ENCODE results near the gene RCE1. TPM values are rescaled to one million over a fixed set of nuclear protein-coding genes. Genes with fewer than 3 reads are reported as not detected.
A peak's percentile ranks its signal among the peaks of the same experiment; 100 is the strongest.

Gene RCE1
- total and polyA plus RNA-seq, 8 donors: 8.2 to 19.0 (median 10.1) TPM

DNA sequence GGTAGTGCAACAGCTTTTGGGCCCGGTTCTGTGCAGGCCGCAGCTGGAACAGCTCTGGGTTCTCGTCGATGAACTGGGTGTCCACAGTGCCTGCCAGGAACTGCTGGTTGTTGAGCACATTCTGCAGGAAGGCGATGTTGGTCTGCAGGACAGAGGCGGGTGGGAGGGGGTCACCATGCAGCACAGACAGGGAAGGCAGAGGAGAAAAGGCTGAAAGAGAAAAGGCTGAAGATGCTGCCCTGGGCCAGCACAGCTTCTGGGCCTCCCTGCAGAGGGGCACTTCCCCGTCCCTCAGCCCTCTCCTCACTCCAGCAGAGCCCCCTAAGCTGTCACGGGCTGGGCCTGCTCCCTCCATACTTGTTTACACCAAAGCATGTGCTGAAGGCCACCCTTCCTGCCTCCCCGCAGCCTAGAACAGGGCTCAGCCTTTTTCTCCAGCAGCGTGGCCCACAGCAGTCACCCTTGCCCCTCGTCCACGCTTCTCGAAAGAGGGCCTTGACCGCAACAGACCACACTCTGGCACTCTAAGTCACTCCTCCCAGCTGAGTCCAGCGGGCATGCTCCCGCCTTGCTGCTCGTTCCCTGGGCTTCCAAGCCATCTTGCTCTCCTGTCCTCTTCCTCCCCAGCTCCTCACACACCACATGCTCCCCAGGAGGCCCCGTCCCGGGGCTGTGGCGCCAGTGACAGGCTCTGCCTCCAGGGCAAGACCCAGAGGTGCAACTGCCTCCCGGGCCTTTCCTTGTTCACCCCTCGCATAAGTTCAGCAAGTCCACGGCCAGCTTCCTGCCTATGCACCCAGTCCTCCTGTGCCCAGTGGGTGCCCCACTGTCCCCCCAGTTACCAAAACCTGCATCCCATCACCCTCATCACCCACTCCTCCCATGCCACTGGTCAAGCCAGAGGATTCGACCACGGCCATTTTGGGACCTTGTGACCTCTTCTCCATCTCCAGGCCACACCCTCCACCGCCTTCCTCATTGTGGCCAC lies 10.3 kb downstream of the RCE1 start:
- Histone ChIP-seq H3K4me1 (peaks cover 0 to 6% (median 5%) of the 10 kb centered on the region in 3 donors), H3K36me3 (no peaks in the 10 kb centered on the region), H3K9me3 (no peaks in the 10 kb centered on the region), H3K27me3 (no peaks in the 10 kb centered on the region), H3K4me3 (no peak overlapping the region), H3K27ac (no peak overlapping the region)
- ATAC-seq (no peak), DNase-seq (peak in 2 of 6 donors; percentile 26 to 65), FAIRE-seq (no peak)
- no peak for TF ChIP-seq CTCF (IDR thresholded peaks at IDR 0.05)
- intact Hi-C loops (cut with DNase I): no loop called here
- WGBS, 2 donors: 89 to 90% methylated on average over 26 of the region's 26 CpGs

GRCh38 chr11:66854231-66854661 lies 11.0 kb downstream of the RCE1 start:
- no peak for TF ChIP-seq CTCF (IDR thresholded peaks at IDR 0.05)
- Histone ChIP-seq H3K4me3 (no peak overlapping the region), H3K36me3 (no peaks in the 10 kb centered on the region), H3K4me1 (peaks cover 0 to 6% (median 5%) of the 10 kb centered on the region in 3 donors), H3K27ac (no peak overlapping the region), H3K27me3 (no peaks in the 10 kb centered on the region), H3K9me3 (no peaks in the 10 kb centered on the region)
- DNase-seq: peak in 3 of 6 donors; percentile 22 to 49 (median 49)
- WGBS, 2 donors: 88% methylated on average over 12 of the region's 12 CpGs
- FAIRE-seq: no peak
- ATAC-seq: no peak
- intact Hi-C loops (cut with DNase I): no loop called here

DNA sequence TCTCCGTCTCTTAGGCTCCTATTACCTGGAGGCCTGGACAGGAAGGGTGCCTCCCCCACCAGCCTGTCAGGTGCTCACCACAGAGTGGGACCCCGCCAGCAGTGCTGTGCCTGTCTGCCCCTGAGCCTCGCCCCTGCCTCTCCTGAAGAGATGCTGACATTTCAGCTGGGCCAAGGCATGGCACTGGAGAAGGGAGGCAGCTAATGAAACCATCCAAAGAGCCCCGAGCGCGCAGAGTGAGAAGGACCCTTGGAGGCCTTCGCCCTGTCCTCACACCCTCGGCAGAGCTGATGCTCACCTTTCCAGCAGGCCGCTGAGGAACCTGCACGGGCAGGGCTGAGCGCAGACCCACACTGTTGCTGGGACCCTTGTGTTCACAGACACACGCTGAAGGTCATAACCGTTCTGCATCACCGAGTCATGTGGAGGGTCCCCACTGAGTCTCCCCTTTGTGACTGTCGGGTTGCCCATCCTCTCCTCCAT lies 11.5 kb downstream of the RCE1 start:
- DNase-seq: peak in 3 of 6 donors; percentile 37 to 60 (median 54)
- Histone ChIP-seq H3K4me3 (no peak overlapping the region), H3K9me3 (no peaks in the 10 kb centered on the region), H3K27me3 (no peaks in the 10 kb centered on the region), H3K27ac (no peak overlapping the region), H3K36me3 (no peaks in the 10 kb centered on the region), H3K4me1 (peaks cover 0 to 6% (median 5%) of the 10 kb centered on the region in 3 donors)
- FAIRE-seq: no peak
- intact Hi-C loops (cut with DNase I): no loop called here
- WGBS, 2 donors: 92 to 93% methylated on average over 15 of the region's 15 CpGs
- no peak for ATAC-seq
- TF ChIP-seq CTCF (IDR thresholded peaks at IDR 0.05): no peak

- TF ChIP-seq CTCF (IDR thresholded peaks at IDR 0.05): no peak
- Histone ChIP-seq H3K27me3 (no peaks in the 10 kb centered on the region), H3K36me3 (no peaks in the 10 kb centered on the region), H3K27ac (peak overlapping the region; percentile 56 to 84 (median 64)), H3K4me3 (peak overlapping the region; percentile 38 to 57 (median 53)), H3K9me3 (no peaks in the 10 kb centered on the region), H3K4me1 (peaks cover 0 to 6% (median 5%) of the 10 kb centered on the region in 3 donors)
- 4 to 11% methylated on average over 22 to 48 of the region's 51 CpGs for WGBS, 2 donors
- ATAC-seq (peak; percentile 94 to 96 (median 95)), DNase-seq (peak; percentile 94 to 97 (median 95)), FAIRE-seq (no peak)
- intact Hi-C loops (cut with DNase I): no loop called here
Measured at GRCh38 chr11:66855574-66856495, 12.6 kb downstream of the RCE1 start.

Measured in pancreas (tissue), 10 donors.